ENCODE data around the gene GULP1. TPM values are rescaled to one million over a fixed set of nuclear protein-coding genes. Genes with fewer than 3 reads are reported as not detected.

The GULP1 gene
- total and polyA plus RNA-seq, 2 experiments from 2014 or later: 94.6 to 181 TPM

GRCh38 chr2:188369365-188369764 lies 77.7 kb downstream of the GULP1 start:
- Histone ChIP-seq H3K36me3 (ENCODE audit: insufficient read depth) (no peaks in the 10 kb centered on the region), H3K27ac (ENCODE audit: low read depth) (no peak overlapping the region), H3K27me3 (ENCODE audit: insufficient read depth) (no peaks in the 10 kb centered on the region), H3K4me1 (ENCODE audit: insufficient read depth) (peaks cover 42% of the 10 kb centered on the region), H4K20me1 (replicated peaks; ENCODE audit: insufficient read depth) (peaks cover 16% of the 10 kb centered on the region; the same call in 1 of the 2 replicates), H3K4me2 (no peak overlapping the region), H3K79me2 (replicated peaks; ENCODE audit: insufficient read depth) (peaks cover 97% of the 10 kb centered on the region), H2AFZ (no peak overlapping the region), H3K4me3 (no peak overlapping the region), H3F3A (replicated peaks; ENCODE audit: low read depth) (no peaks in the 10 kb centered on the region; the same call in 1 of the 2 replicates), H3K9me2 (ENCODE audit: insufficient read depth) (no peaks in the 10 kb centered on the region)
- TF ChIP-seq CTCF (conservative IDR thresholded peaks at IDR 0.05; ENCODE audit: low read depth in 2 of 2): peak; percentile 72 to 81
- no peak for TF ChIP-seq NANOG (IDR thresholded peaks at IDR 0.05; ENCODE audit: borderline replicate concordance)
- TF ChIP-seq JUNB (IDR thresholded peaks at IDR 0.05; ENCODE audit: unreplicated experiment): no peak
- TF ChIP-seq ZNF331 (CRISPR knock-in tag; IDR thresholded peaks at IDR 0.05; ENCODE audit: low read depth): no peak
- peak; percentile 68 for DNase-seq (ENCODE audit: low spot score)
- H3K27ac Mint-ChIP-seq: no peak overlapping the region
- H3K4me3 Mint-ChIP-seq: no peak overlapping the region
- H3K4me1 Mint-ChIP-seq: peaks cover 48% of the 10 kb centered on the region
- H3K27me3 Mint-ChIP-seq (ENCODE audit: insufficient read depth, low read depth, poor library complexity): peaks cover 3% of the 10 kb centered on the region
- H3K36me3 Mint-ChIP-seq (ENCODE audit: low read depth): peaks cover 3% of the 10 kb centered on the region; the same call in 1 of the 3 replicates
- ATAC-seq: peak; percentile 78
- no peaks in the 10 kb centered on the region for H3K9me3 Mint-ChIP-seq

GRCh38 chr2:188378371-188378950 lies 86.8 kb downstream of the GULP1 start:
- Mint-ChIP-seq H3K9me3 (peaks cover 12% of the 10 kb centered on the region), H3K27me3 (ENCODE audit: insufficient read depth, low read depth, poor library complexity) (no peaks in the 10 kb centered on the region), H3K4me1 (peaks cover 32% of the 10 kb centered on the region; the same call in 2 of the 3 replicates), H3K4me3 (no peak overlapping the region), H3K36me3 (ENCODE audit: low read depth) (peaks cover 15% of the 10 kb centered on the region), H3K27ac (no peak overlapping the region; the same call in 1 of the 2 replicates)
- ATAC-seq: peak; percentile 42; the same call in 1 of the 3 replicates
- H3K79me2 ChIP-seq (replicated peaks; ENCODE audit: insufficient read depth): peaks cover 98% of the 10 kb centered on the region
- H4K20me1 ChIP-seq (replicated peaks; ENCODE audit: insufficient read depth): peaks cover 8% of the 10 kb centered on the region
- H3K27me3 ChIP-seq (ENCODE audit: insufficient read depth): no peaks in the 10 kb centered on the region
- peaks cover 12% of the 10 kb centered on the region for H3K4me1 ChIP-seq (ENCODE audit: insufficient read depth)
- no peak overlapping the region for H3K4me3 ChIP-seq
- no peaks in the 10 kb centered on the region; the same call in 1 of the 2 replicates for H3F3A ChIP-seq (replicated peaks; ENCODE audit: low read depth)
- H3K36me3 ChIP-seq (ENCODE audit: insufficient read depth): peaks cover 3% of the 10 kb centered on the region; the same call in 1 of the 2 replicates
- H3K27ac ChIP-seq (ENCODE audit: low read depth): no peak overlapping the region
- DNase-seq (ENCODE audit: low spot score): no peak
- H3K9me2 ChIP-seq (ENCODE audit: insufficient read depth): no peaks in the 10 kb centered on the region
- H3K4me2 ChIP-seq: no peak overlapping the region
- H2AFZ ChIP-seq: no peak overlapping the region
- TF ChIP-seq EZH2phosphoT487 (IDR thresholded peaks at IDR 0.05; ENCODE audit: unreplicated experiment) (no peak), REST (IDR thresholded peaks at IDR 0.05; ENCODE audit: unreplicated experiment) (no peak), JUNB (IDR thresholded peaks at IDR 0.05; ENCODE audit: unreplicated experiment) (no peak), STAT1 (IDR thresholded peaks at IDR 0.05; ENCODE audit: unreplicated experiment) (no peak), POLR2AphosphoS5 (IDR thresholded peaks at IDR 0.05; ENCODE audit: low read depth) (no peak), CTCF (conservative IDR thresholded peaks at IDR 0.05; ENCODE audit: low read depth in 2 of 2) (no peak), ZNF114 (CRISPR knock-in tag; IDR thresholded peaks at IDR 0.05) (no peak), NANOG (IDR thresholded peaks at IDR 0.05; ENCODE audit: borderline replicate concordance) (no peak)

Measured in GM23338 (cell line).